DOHH2 (cell line): ENCODE data around the gene GAS6.

Source experiments
- H3F3A ChIP-seq: fragments of 200-600 bp; sonication (generic), shearing (Covaris generic); 2 replicates; pipeline ENCODE4 v1.6.0; 2016; ENCODE audit warnings: antibody characterized with exemption, mild to moderate bottlenecking; ENCODE audit not compliant: control insufficient read depth, insufficient read depth
- H3K27ac ChIP-seq: fragments of 200-600 bp; sonication (generic); 2 replicates; pipeline ENCODE4 v1.5.1; 2014; ENCODE audit warnings: low read depth, mild to moderate bottlenecking, low read length, moderate library complexity
- H3K27me3 ChIP-seq: fragments of 200-600 bp; sonication (generic); 2 replicates; pipeline ENCODE4 v1.6.1; 2014; ENCODE audit warnings: mild to moderate bottlenecking, low read length, mixed read lengths; ENCODE audit not compliant: control insufficient read depth
- H3K36me3 ChIP-seq: fragments of 200-600 bp; sonication (generic); 2 replicates; pipeline ENCODE4 v1.6.1; 2014; ENCODE audit warnings: mild to moderate bottlenecking, low read length, moderate library complexity, mixed read lengths; ENCODE audit not compliant: control insufficient read depth
- H3K4me1 ChIP-seq: fragments of 200-600 bp; sonication (generic); 2 replicates; pipeline ENCODE4 v1.6.1; 2014; ENCODE audit warnings: mild to moderate bottlenecking, low read length, mixed read lengths; ENCODE audit not compliant: control insufficient read depth
- H3K4me2 ChIP-seq: fragments of 200-600 bp; sonication (generic); 2 replicates; pipeline ENCODE4 v1.6.0; 2014; ENCODE audit warnings: mild to moderate bottlenecking, low read length, moderate library complexity
- H3K4me3 ChIP-seq: fragments of 200-600 bp; sonication (generic); 2 replicates; pipeline ENCODE4 v1.5.1; 2014; ENCODE audit warnings: mild to moderate bottlenecking, low read length, mixed read lengths
- H3K79me2 ChIP-seq: fragments of 200-600 bp; sonication (generic); 2 replicates; pipeline ENCODE4 v1.6.1; 2014; ENCODE audit warnings: mild to moderate bottlenecking, low read length, mixed read lengths; ENCODE audit not compliant: control insufficient read depth
- H3K9me2 ChIP-seq: fragments of 200-600 bp; sonication (generic); replicated peaks from 2 replicates; pipeline ENCODE4 v1.6.1; 2014; ENCODE audit warnings: mild to moderate bottlenecking, low read length, mixed read lengths; ENCODE audit not compliant: control insufficient read depth
- H3K9me3 ChIP-seq: fragments of 200-600 bp; sonication (generic); 2 replicates; pipeline ENCODE4 v1.6.1; 2014; ENCODE audit warnings: antibody characterized with exemption, low read length, mixed read lengths; ENCODE audit not compliant: control insufficient read depth, insufficient read depth
- H4K20me1 ChIP-seq: fragments of 200-600 bp; sonication (generic); 2 replicates; pipeline ENCODE4 v1.6.0; 2014; ENCODE audit warnings: low read depth, mild to moderate bottlenecking, antibody characterized with exemption, low read length, moderate library complexity; ENCODE audit not compliant: control insufficient read depth, insufficient read depth
- EZH2phosphoT487 ChIP-seq: fragments of 200-600 bp; sonication (generic); IDR thresholded peaks from 2 replicates; pipeline ENCODE4 v1.6.1; 2017; ENCODE audit warnings: borderline replicate concordance, mild to moderate bottlenecking, antibody characterized with exemption, low read length, moderate library complexity, mixed read lengths
- TF ChIP-seq, protein P1 (sequence below): fragments of 200-600 bp; sonication (generic); IDR thresholded peaks from one replicate; pipeline ENCODE4 v1.5.1; 2014; ENCODE audit warnings: antibody characterized with exemption, mild to moderate bottlenecking, low read depth, low read length; ENCODE audit not compliant: poor library complexity, severe bottlenecking

GAS6 gene

GRCh38 chr13:113862191-113862930, 1.5 kb downstream of the GAS6 start:
- H4K20me1 ChIP-seq = no peaks in the 10 kb centered on the region
- peaks cover 26% of the 10 kb centered on the region for H3K27me3 ChIP-seq
- H3K9me3 ChIP-seq = peaks cover 15% of the 10 kb centered on the region
- H3K27ac ChIP-seq = no peak overlapping the region
- H3K36me3 ChIP-seq = no peaks in the 10 kb centered on the region
- no peak for TF ChIP-seq EZH2phosphoT487
- TF ChIP-seq, protein P1, sequence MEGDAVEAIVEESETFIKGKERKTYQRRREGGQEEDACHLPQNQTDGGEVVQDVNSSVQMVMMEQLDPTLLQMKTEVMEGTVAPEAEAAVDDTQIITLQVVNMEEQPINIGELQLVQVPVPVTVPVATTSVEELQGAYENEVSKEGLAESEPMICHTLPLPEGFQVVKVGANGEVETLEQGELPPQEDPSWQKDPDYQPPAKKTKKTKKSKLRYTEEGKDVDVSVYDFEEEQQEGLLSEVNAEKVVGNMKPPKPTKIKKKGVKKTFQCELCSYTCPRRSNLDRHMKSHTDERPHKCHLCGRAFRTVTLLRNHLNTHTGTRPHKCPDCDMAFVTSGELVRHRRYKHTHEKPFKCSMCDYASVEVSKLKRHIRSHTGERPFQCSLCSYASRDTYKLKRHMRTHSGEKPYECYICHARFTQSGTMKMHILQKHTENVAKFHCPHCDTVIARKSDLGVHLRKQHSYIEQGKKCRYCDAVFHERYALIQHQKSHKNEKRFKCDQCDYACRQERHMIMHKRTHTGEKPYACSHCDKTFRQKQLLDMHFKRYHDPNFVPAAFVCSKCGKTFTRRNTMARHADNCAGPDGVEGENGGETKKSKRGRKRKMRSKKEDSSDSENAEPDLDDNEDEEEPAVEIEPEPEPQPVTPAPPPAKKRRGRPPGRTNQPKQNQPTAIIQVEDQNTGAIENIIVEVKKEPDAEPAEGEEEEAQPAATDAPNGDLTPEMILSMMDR = no peak
- H3K79me2 ChIP-seq = no peaks in the 10 kb centered on the region
- no peaks in the 10 kb centered on the region for H3K9me2 ChIP-seq
- no peaks in the 10 kb centered on the region; the same call in 1 of the 2 replicates for H3K4me1 ChIP-seq
- no peak overlapping the region for H3K4me2 ChIP-seq
- peaks cover 10% of the 10 kb centered on the region; the same call in 1 of the 2 replicates for H3F3A ChIP-seq
- no peak overlapping the region for H3K4me3 ChIP-seq

- Histone ChIP-seq H4K20me1 (no peaks in the 10 kb centered on the region), H3K9me2 (no peaks in the 10 kb centered on the region), H3K27ac (no peak overlapping the region), H3F3A (peaks cover 10% of the 10 kb centered on the region; the same call in 1 of the 2 replicates), H3K27me3 (peaks cover 26% of the 10 kb centered on the region), H3K79me2 (no peaks in the 10 kb centered on the region), H3K36me3 (no peaks in the 10 kb centered on the region), H3K4me3 (no peak overlapping the region), H3K9me3 (peaks cover 15% of the 10 kb centered on the region), H3K4me2 (no peak overlapping the region), H3K4me1 (no peaks in the 10 kb centered on the region; the same call in 1 of the 2 replicates)
- no peak for TF ChIP-seq EZH2phosphoT487
- TF ChIP-seq, protein P1 = no peak
Observed at GRCh38 chr13:113861433-113862030, 2.3 kb downstream of the GAS6 start.

- Histone ChIP-seq H3K79me2 (no peaks in the 10 kb centered on the region), H4K20me1 (no peaks in the 10 kb centered on the region), H3K27me3 (peaks cover 26% of the 10 kb centered on the region), H3K36me3 (no peaks in the 10 kb centered on the region), H3K9me2 (no peaks in the 10 kb centered on the region), H3K27ac (no peak overlapping the region), H3K9me3 (peaks cover 15% of the 10 kb centered on the region), H3K4me3 (no peak overlapping the region), H3K4me2 (no peak overlapping the region), H3K4me1 (no peaks in the 10 kb centered on the region; the same call in 1 of the 2 replicates), H3F3A (peaks cover 10% of the 10 kb centered on the region; the same call in 1 of the 2 replicates)
- no peak for TF ChIP-seq EZH2phosphoT487
- TF ChIP-seq, protein P1 = no peak
Observed at GRCh38 chr13:113860665-113861432, 3.0 kb downstream of the GAS6 start.
